HepG2 (cell line): ENCODE results near the gene SERPINI1. TPM values are rescaled to one million over a fixed set of nuclear protein-coding genes. Genes with fewer than 3 reads are reported as not detected.

Experiments used
- GATAD1 ChIP-seq: IDR thresholded peaks from 2 replicates; pipeline ENCODE4 v1.6.1; 2016; ENCODE audit warnings: missing genetic modification reagents, missing compliant biosample characterization
- GTF3A ChIP-seq: sonication (generic); formaldehyde crosslinking; conservative IDR thresholded peaks from 2 replicates; pipeline ENCODE4 v1.4.0; 2020; ENCODE audit warnings: mild to moderate bottlenecking, missing genetic modification reagents
- HNRNPH1 ChIP-seq: fragments of 200-400 bp; formaldehyde crosslinking; optimal IDR thresholded peaks from 2 replicates; pipeline ENCODE3; 2017; ENCODE audit warnings: mild to moderate bottlenecking, low read depth, low read length
- HNRNPLL ChIP-seq: fragments of 200-400 bp; formaldehyde crosslinking; IDR thresholded peaks from 2 replicates; pipeline ENCODE4 v1.6.1; 2017; ENCODE audit warnings: mild to moderate bottlenecking, low read depth, low read length; ENCODE audit not compliant: poor library complexity, severe bottlenecking
- KAT8 ChIP-seq: IDR thresholded peaks from 2 replicates; pipeline ENCODE4 v1.6.1; 2016; ENCODE audit warnings: missing genetic modification reagents, missing compliant biosample characterization
- MAFF ChIP-seq: IDR thresholded peaks from 2 replicates; pipeline ENCODE4 v1.6.1; 2011; ENCODE audit warnings: low read depth, low read length, improper control_type of control experiment
- MAFK ChIP-seq, 2 experiments: IDR thresholded peaks in 1 of 2; conservative IDR thresholded peaks in 1 of 2; 2 replicates each; pipeline ENCODE4 v1.6.1; 2011; ENCODE audit warnings: improper control_type of control experiment in 2 of 2, low read length in 2 of 2
- MEF2D ChIP-seq: sonication (generic); formaldehyde crosslinking; IDR thresholded peaks from 2 replicates; pipeline ENCODE4 v1.5.1; 2020; ENCODE audit warnings: mild to moderate bottlenecking, missing genetic modification reagents
- SRY ChIP-seq: sonication (generic); formaldehyde crosslinking; IDR thresholded peaks from 2 replicates; pipeline ENCODE4 v1.8.0; 2022; ENCODE audit warnings: mild to moderate bottlenecking, missing genetic modification reagents
- TBX3 ChIP-seq: fragments of 450-650 bp; IDR thresholded peaks from 2 replicates; pipeline ENCODE4 v1.6.1; 2017; ENCODE audit warnings: antibody characterized with exemption, mild to moderate bottlenecking, inconsistent platforms, borderline replicate concordance
- TEAD3 ChIP-seq: optimal IDR thresholded peaks from 2 replicates; pipeline ENCODE3; 2016; ENCODE audit warnings: borderline replicate concordance
- THAP7 ChIP-seq: sonication (generic); formaldehyde crosslinking; IDR thresholded peaks from 2 replicates; pipeline ENCODE4 v1.8.1; 2023; ENCODE audit warnings: mild to moderate bottlenecking, missing genetic modification reagents
- ZBTB39 ChIP-seq: sonication (generic); formaldehyde crosslinking; IDR thresholded peaks from 2 replicates; pipeline ENCODE4 v1.5.0; 2020; ENCODE audit warnings: missing genetic modification reagents
- ZMYM2 ChIP-seq: sonication (generic); formaldehyde crosslinking; IDR thresholded peaks from 2 replicates; pipeline ENCODE4 v1.8.0; 2022; ENCODE audit warnings: mild to moderate bottlenecking, missing genetic modification reagents
- ZNF256 ChIP-seq: sonication (generic); formaldehyde crosslinking; conservative IDR thresholded peaks from 2 replicates; pipeline ENCODE4 v1.4.0; 2020; ENCODE audit warnings: missing genetic modification reagents
- ZNF430 ChIP-seq: sonication (generic); formaldehyde crosslinking; IDR thresholded peaks from 2 replicates; pipeline ENCODE4 v1.9.0; 2021; ENCODE audit warnings: mild to moderate bottlenecking, missing genetic modification reagents
- ZNF614 ChIP-seq: IDR thresholded peaks from 2 replicates; pipeline ENCODE4 v1.6.1; 2018; ENCODE audit warnings: missing biosample characterization, missing genetic modification reagents, inconsistent platforms, borderline replicate concordance
- ZNF746 ChIP-seq: sonication (generic); formaldehyde crosslinking; IDR thresholded peaks from 2 replicates; pipeline ENCODE4 v1.8.0; 2022; ENCODE audit warnings: mild to moderate bottlenecking, missing genetic modification reagents
- ZNF768 ChIP-seq: sonication (generic); formaldehyde crosslinking; IDR thresholded peaks from 2 replicates; pipeline ENCODE4 v1.4.0; 2020; ENCODE audit warnings: missing genetic modification reagents
- ZNF83 ChIP-seq: sonication (generic); formaldehyde crosslinking; IDR thresholded peaks from 2 replicates; pipeline ENCODE4 v1.4.0; 2020; ENCODE audit warnings: missing genetic modification reagents, mild to moderate bottlenecking, borderline replicate concordance
- polyA plus RNA-seq, 8 experiments: library from polyadenylated mRNA; depleted of rRNA in 3 of 8; stranded (reverse) in 7 of 8; unstranded in 1 of 8; fragments of >200 nt; fragmentation: Illumina TruSeq in 4 of 8; extraction: Trizol in 4 of 8; gene quantifications; 2 replicates each; pipeline versions ENCODE4 v1.2.1 to v1.2.3, GENCODE V29; 2011 to 2016; ENCODE audit warnings: low read depth in 4 of 8, missing spikeins in 1 of 8, mixed read lengths in 1 of 8; ENCODE audit not compliant: insufficient read depth in 1 of 8
- total RNA-seq, 5 experiments: library from RNA; depleted of rRNA; stranded (reverse); fragments of >200 nt; fragmentation: Illumina TruSeq; extraction: Trizol; gene quantifications; 2 replicates each; pipeline ENCODE4 v1.2.3, GENCODE V29; 2016; ENCODE audit warnings: low read depth in 1 of 5
- TF ChIP-seq, protein P1 (sequence below): sonication (generic); formaldehyde crosslinking; IDR thresholded peaks from 2 replicates; pipeline ENCODE4 v1.5.0; 2020; ENCODE audit warnings: mild to moderate bottlenecking, missing genetic modification reagents, moderate library complexity
- TF ChIP-seq, protein P2 (sequence below): sonication (generic); formaldehyde crosslinking; IDR thresholded peaks from 2 replicates; pipeline ENCODE4 v1.4.0; 2020; ENCODE audit warnings: missing genetic modification reagents, mild to moderate bottlenecking, borderline replicate concordance

The SERPINI1 gene
- total and polyA plus RNA-seq, 2 of the 13 experiments (the other 11 are each of a cell fraction or from before 2014, with no cell fraction given): 14.7 to 58.0 TPM

- TF ChIP-seq ZNF430 (peak; percentile 69; the same call in 1 of the 2 replicates), ZNF768 (CRISPR knock-in tag) (peak; percentile 56; the same call in 1 of the 2 replicates), ZBTB39 (CRISPR knock-in tag) (no peak), ZNF614 (0 out of 2 replicates have a peak, but pooled peaks have one; percentile 16), THAP7 (CRISPR knock-in tag) (peak; percentile 88), HNRNPH1 (peak; percentile 29), MAFK (conservative IDR thresholded peaks at IDR 0.05 in 1 of 2, IDR thresholded peaks at IDR 0.05 in 1 of 2; ENCODE audit: low read length in 2 of 2) (no peak), ZNF256 (CRISPR knock-in tag) (no peak; the same call in 1 of the 2 replicates), TEAD3 (CRISPR knock-in tag) (peak; percentile 78), SRY (CRISPR knock-in tag) (0 out of 2 replicates have a peak, but pooled peaks have one; percentile 62), TBX3 (peak; percentile 43), ZMYM2 (peak; percentile 38; the same call in 1 of the 2 replicates), KAT8 (CRISPR knock-in tag) (peak; percentile 60; the same call in 1 of the 2 replicates), ZNF83 (CRISPR knock-in tag) (peak; percentile 66; the same call in 1 of the 2 replicates), MAFF (no peak), ZNF746 (CRISPR knock-in tag) (peak; percentile 91), HNRNPLL (peak; percentile 100), GATAD1 (CRISPR knock-in tag) (peak; percentile 88), MEF2D (peak; percentile 41; the same call in 1 of the 2 replicates), GTF3A (CRISPR knock-in tag) (no peak)
- TF ChIP-seq, protein P1, sequence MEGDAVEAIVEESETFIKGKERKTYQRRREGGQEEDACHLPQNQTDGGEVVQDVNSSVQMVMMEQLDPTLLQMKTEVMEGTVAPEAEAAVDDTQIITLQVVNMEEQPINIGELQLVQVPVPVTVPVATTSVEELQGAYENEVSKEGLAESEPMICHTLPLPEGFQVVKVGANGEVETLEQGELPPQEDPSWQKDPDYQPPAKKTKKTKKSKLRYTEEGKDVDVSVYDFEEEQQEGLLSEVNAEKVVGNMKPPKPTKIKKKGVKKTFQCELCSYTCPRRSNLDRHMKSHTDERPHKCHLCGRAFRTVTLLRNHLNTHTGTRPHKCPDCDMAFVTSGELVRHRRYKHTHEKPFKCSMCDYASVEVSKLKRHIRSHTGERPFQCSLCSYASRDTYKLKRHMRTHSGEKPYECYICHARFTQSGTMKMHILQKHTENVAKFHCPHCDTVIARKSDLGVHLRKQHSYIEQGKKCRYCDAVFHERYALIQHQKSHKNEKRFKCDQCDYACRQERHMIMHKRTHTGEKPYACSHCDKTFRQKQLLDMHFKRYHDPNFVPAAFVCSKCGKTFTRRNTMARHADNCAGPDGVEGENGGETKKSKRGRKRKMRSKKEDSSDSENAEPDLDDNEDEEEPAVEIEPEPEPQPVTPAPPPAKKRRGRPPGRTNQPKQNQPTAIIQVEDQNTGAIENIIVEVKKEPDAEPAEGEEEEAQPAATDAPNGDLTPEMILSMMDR: 0 out of 2 replicates have a peak, but pooled peaks have one; percentile 12
- TF ChIP-seq, protein P2, sequence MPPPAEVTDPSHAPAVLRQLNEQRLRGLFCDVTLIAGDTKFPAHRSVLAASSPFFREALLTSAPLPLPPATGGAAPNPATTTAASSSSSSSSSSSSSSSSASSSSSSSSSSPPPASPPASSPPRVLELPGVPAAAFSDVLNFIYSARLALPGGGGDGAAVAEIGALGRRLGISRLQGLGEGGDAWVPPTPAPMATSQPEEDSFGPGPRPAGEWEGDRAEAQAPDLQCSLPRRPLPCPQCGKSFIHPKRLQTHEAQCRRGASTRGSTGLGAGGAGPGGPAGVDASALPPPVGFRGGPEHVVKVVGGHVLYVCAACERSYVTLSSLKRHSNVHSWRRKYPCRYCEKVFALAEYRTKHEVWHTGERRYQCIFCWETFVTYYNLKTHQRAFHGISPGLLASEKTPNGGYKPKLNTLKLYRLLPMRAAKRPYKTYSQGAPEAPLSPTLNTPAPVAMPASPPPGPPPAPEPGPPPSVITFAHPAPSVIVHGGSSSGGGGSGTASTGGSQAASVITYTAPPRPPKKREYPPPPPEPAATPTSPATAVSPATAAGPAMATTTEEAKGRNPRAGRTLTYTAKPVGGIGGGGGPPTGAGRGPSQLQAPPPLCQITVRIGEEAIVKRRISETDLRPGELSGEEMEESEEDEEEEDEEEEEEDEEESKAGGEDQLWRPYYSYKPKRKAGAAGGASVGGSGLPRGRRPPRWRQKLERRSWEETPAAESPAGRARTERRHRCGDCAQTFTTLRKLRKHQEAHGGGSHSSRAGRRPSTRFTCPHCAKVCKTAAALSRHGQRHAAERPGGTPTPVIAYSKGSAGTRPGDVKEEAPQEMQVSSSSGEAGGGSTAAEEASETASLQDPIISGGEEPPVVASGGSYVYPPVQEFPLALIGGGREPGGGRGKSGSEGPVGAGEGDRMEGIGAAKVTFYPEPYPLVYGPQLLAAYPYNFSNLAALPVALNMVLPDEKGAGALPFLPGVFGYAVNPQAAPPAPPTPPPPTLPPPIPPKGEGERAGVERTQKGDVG: peak; percentile 43; the same call in 1 of the 2 replicates
Observed at GRCh38 chr3:167734498-167735232, 856 bp upstream of the SERPINI1 start, which contains the start of gene PDCD10 (continued).
